ENCODE data around the gene HYLS1.

The HYLS1 gene

GRCh38 chr11:125890447-125891100, 3.1 kb downstream of the HYLS1 start:
- H3K27ac ChIP-seq = no peak overlapping the region
- TF ChIP-seq CTCF (IDR thresholded peaks at IDR 0.05) = no peak

GRCh38 chr11:125892071-125892470, 4.6 kb downstream of the HYLS1 start:
- peak overlapping the region; percentile 52 for H3K27ac ChIP-seq
- no peak for TF ChIP-seq ZFX (IDR thresholded peaks at IDR 0.05; ENCODE audit: borderline replicate concordance)
- no peak for TF ChIP-seq CTCF (IDR thresholded peaks at IDR 0.05)

DNA sequence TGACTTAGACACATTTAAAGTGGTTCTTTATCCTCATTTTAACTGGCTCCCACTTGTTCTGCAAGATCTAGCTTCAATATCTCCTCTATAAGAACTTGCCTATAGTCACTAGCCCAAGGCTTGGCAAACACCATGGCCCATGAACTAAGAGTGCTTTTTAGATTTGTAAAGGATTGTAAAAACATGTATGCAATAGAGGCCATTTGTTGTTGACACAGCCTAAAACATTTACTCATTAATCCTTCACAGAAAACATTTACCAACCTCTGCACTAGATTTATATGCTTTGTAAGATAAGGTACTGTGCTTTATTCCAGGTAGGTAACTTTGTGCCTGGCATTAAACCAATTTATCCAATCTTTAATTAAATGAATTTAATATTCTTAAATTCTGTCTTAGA, 5.5 kb downstream of the HYLS1 start:
- peak overlapping the region; percentile 52 for H3K27ac ChIP-seq
- TF ChIP-seq CTCF (IDR thresholded peaks at IDR 0.05) = no peak
- no peak for TF ChIP-seq ZFX (IDR thresholded peaks at IDR 0.05; ENCODE audit: borderline replicate concordance)

GRCh38 chr11:125901872-125902271, 14.4 kb downstream of the HYLS1 start:
- TF ChIP-seq CTCF (IDR thresholded peaks at IDR 0.05) = no peak
- TF ChIP-seq ZFX (IDR thresholded peaks at IDR 0.05; ENCODE audit: borderline replicate concordance) = no peak
- peak overlapping the region; percentile 63 for H3K27ac ChIP-seq

DNA sequence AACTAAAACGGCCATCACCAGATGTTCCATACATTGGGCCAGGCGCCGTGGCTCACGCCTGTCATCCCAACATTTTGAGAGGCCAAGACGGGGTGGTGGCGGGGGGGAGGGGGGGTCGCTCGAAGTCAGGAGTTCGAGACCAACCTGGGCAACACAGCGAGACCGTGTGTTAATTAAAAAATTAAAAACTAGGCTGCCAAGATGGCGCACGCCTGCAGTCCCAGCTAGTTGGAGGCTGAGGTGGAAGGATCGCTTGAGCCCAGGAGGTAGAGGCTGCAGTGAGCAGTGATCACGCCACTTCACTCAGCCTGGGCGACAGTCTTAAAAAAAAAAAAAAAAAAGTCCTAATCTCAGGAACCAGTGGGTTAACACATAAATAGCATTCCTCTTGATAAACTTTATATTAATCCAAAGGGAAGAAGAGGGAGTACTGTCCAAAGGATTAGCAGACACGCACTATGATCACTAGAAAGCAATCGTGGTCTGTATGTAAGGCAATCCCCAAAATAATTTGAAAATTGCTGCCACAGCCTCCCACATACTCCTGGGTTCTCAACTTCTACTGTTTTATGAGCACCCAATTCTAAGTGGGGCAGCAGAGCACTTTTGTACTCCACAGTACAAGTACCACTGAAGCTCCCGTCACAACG, 14.9 kb downstream of the HYLS1 start:
- H3K27ac ChIP-seq = peak overlapping the region; percentile 63
- TF ChIP-seq CTCF (IDR thresholded peaks at IDR 0.05) (no peak), ZFX (IDR thresholded peaks at IDR 0.05; ENCODE audit: borderline replicate concordance) (no peak)

GRCh38 chr11:125902927-125903710, 15.7 kb downstream of the HYLS1 start, which contains the start of gene PUS3:
TSS of gene PUS3 (minus strand) at chr11:125903206. CDS start at chr11:125896284, 6,922 bp downstream.
- H3K27ac ChIP-seq = peak within 1 kb of the TSS; percentile 63
- no peak for TF ChIP-seq CTCF (IDR thresholded peaks at IDR 0.05)
- TF ChIP-seq ZFX (IDR thresholded peaks at IDR 0.05; ENCODE audit: borderline replicate concordance) = no peak

All from 22Rv1 (cell line).